ENCODE measurements around the gene CDKAL1. TPM values are rescaled to one million over a fixed set of nuclear protein-coding genes. Genes with fewer than 3 reads are reported as not detected.
A peak's percentile ranks its signal among the peaks of the same experiment; 100 is the strongest.
"Not testable (repeated sequence)": the region's sequence is repeated elsewhere in the genome, so short reads cannot be mapped to it uniquely, and the experiment has no call there.

Gene CDKAL1
- total RNA-seq, 2 experiments from 2014 or later, result 20.4 TPM

GRCh38 chr6:21085643-21086042 is 551.4 kb downstream of the CDKAL1 start:
- CTCF ChIA-PET, result no interaction called here
- intact Hi-C loops (cut with micrococcal nuclease), result no loop called here
- Mint-ChIP-seq H3K4me1 (ENCODE audit: low read depth) (no peaks in the 10 kb centered on the region), H3K27me3 (ENCODE audit: low read depth) (no peaks in the 10 kb centered on the region), H3K4me3 (no peak overlapping the region), H3K27ac (no peak overlapping the region), H3K36me3 (ENCODE audit: low read depth) (peaks cover 37% of the 10 kb centered on the region), H3K9me3 (no peaks in the 10 kb centered on the region)
- no peak for DNase-seq

GRCh38 chr6:21087188-21087587 is 552.9 kb downstream of the CDKAL1 start:
- peaks cover 36% of the 10 kb centered on the region for H3K36me3 Mint-ChIP-seq (ENCODE audit: low read depth)
- CTCF ChIA-PET, result no interaction called here
- no peaks in the 10 kb centered on the region for H3K27me3 Mint-ChIP-seq (ENCODE audit: low read depth)
- H3K4me1 Mint-ChIP-seq (ENCODE audit: low read depth), result no peaks in the 10 kb centered on the region
- no peak for DNase-seq
- H3K4me3 Mint-ChIP-seq, result no peak overlapping the region
- intact Hi-C loops (cut with micrococcal nuclease), result no loop called here
- no peaks in the 10 kb centered on the region for H3K9me3 Mint-ChIP-seq
- H3K27ac Mint-ChIP-seq, result no peak overlapping the region

GRCh38 chr6:21091411-21091810 is 557.2 kb downstream of the CDKAL1 start:
- Mint-ChIP-seq H3K27ac (no peak overlapping the region), H3K9me3 (no peaks in the 10 kb centered on the region), H3K4me3 (no peak overlapping the region), H3K4me1 (ENCODE audit: low read depth) (no peaks in the 10 kb centered on the region), H3K36me3 (ENCODE audit: low read depth) (peaks cover 26% of the 10 kb centered on the region), H3K27me3 (ENCODE audit: low read depth) (no peaks in the 10 kb centered on the region)
- intact Hi-C loops (cut with micrococcal nuclease), result no loop called here
- CTCF ChIA-PET, result no interaction called here
- DNase-seq, result no peak

- H3K27me3 Mint-ChIP-seq (ENCODE audit: low read depth); H3K4me3 Mint-ChIP-seq; CTCF ChIA-PET; intact Hi-C loops (cut with micrococcal nuclease); H3K9me3 Mint-ChIP-seq; DNase-seq; H3K27ac Mint-ChIP-seq; H3K4me1 Mint-ChIP-seq (ENCODE audit: low read depth): not testable (repeated sequence)
- peaks cover 17% of the 10 kb centered on the region for H3K36me3 Mint-ChIP-seq (ENCODE audit: low read depth)
Measured at GRCh38 chr6:21092231-21092772, 558.0 kb downstream of the CDKAL1 start.

- no peak overlapping the region for H3K27ac Mint-ChIP-seq
- intact Hi-C loops (cut with micrococcal nuclease), result no loop called here
- CTCF ChIA-PET, result no interaction called here
- H3K36me3 Mint-ChIP-seq (ENCODE audit: low read depth), result peaks cover 14% of the 10 kb centered on the region
- H3K27me3 Mint-ChIP-seq (ENCODE audit: low read depth), result no peaks in the 10 kb centered on the region
- DNase-seq, result no peak
- H3K4me1 Mint-ChIP-seq (ENCODE audit: low read depth), result peaks cover 11% of the 10 kb centered on the region
- no peaks in the 10 kb centered on the region for H3K9me3 Mint-ChIP-seq
- no peak overlapping the region for H3K4me3 Mint-ChIP-seq
Measured at GRCh38 chr6:21095462-21095861, 561.2 kb downstream of the CDKAL1 start.

GRCh38 chr6:21098134-21098533 is 563.9 kb downstream of the CDKAL1 start:
- no peak overlapping the region for H3K27ac Mint-ChIP-seq
- peaks cover 6% of the 10 kb centered on the region for H3K36me3 Mint-ChIP-seq (ENCODE audit: low read depth)
- CTCF ChIA-PET, result no interaction called here
- no peaks in the 10 kb centered on the region for H3K27me3 Mint-ChIP-seq (ENCODE audit: low read depth)
- H3K4me1 Mint-ChIP-seq (ENCODE audit: low read depth), result peaks cover 11% of the 10 kb centered on the region
- H3K9me3 Mint-ChIP-seq, result no peaks in the 10 kb centered on the region
- intact Hi-C loops (cut with micrococcal nuclease), result no loop called here
- DNase-seq, result no peak
- H3K4me3 Mint-ChIP-seq, result no peak overlapping the region

GRCh38 chr6:21098744-21099143 is 564.5 kb downstream of the CDKAL1 start:
- Mint-ChIP-seq H3K27ac (no peak overlapping the region), H3K4me3 (no peak overlapping the region)
- intact Hi-C loops (cut with micrococcal nuclease), result no loop called here

GRCh38 chr6:21099338-21100314 is 565.4 kb downstream of the CDKAL1 start:
- H3K27me3 Mint-ChIP-seq (ENCODE audit: low read depth), result no peaks in the 10 kb centered on the region
- intact Hi-C loops (cut with micrococcal nuclease), result no loop called here
- H3K27ac Mint-ChIP-seq, result no peak overlapping the region
- H3K4me1 Mint-ChIP-seq (ENCODE audit: low read depth), result peaks cover 11% of the 10 kb centered on the region
- no peaks in the 10 kb centered on the region for H3K9me3 Mint-ChIP-seq
- CTCF ChIA-PET, result no interaction called here
- H3K4me3 Mint-ChIP-seq, result no peak overlapping the region
- DNase-seq, result no peak
- H3K36me3 Mint-ChIP-seq (ENCODE audit: low read depth), result peaks cover 2% of the 10 kb centered on the region

More at GRCh38 chr6:21098744-21099143, 564.5 kb downstream of the CDKAL1 start:
- Mint-ChIP-seq H3K27me3 (ENCODE audit: low read depth) (no peaks in the 10 kb centered on the region), H3K36me3 (ENCODE audit: low read depth) (peaks cover 2% of the 10 kb centered on the region), H3K4me1 (ENCODE audit: low read depth) (peaks cover 11% of the 10 kb centered on the region), H3K9me3 (no peaks in the 10 kb centered on the region)
- DNase-seq, result no peak
- CTCF ChIA-PET, result no interaction called here

GRCh38 chr6:21100991-21101390 is 566.7 kb downstream of the CDKAL1 start:
- peaks cover 6% of the 10 kb centered on the region for H3K36me3 Mint-ChIP-seq (ENCODE audit: low read depth)
- H3K27me3 Mint-ChIP-seq (ENCODE audit: low read depth), result no peaks in the 10 kb centered on the region
- H3K4me1 Mint-ChIP-seq (ENCODE audit: low read depth), result peaks cover 11% of the 10 kb centered on the region
- CTCF ChIA-PET, result no interaction called here
- H3K27ac Mint-ChIP-seq, result no peak overlapping the region
- no peak overlapping the region for H3K4me3 Mint-ChIP-seq
- no peak for DNase-seq
- no peaks in the 10 kb centered on the region for H3K9me3 Mint-ChIP-seq
- intact Hi-C loops (cut with micrococcal nuclease), result no loop called here

- Mint-ChIP-seq H3K9me3 (no peaks in the 10 kb centered on the region), H3K27me3 (ENCODE audit: low read depth) (no peaks in the 10 kb centered on the region), H3K4me1 (ENCODE audit: low read depth) (peaks cover 11% of the 10 kb centered on the region), H3K4me3 (no peak overlapping the region), H3K36me3 (ENCODE audit: low read depth) (peaks cover 6% of the 10 kb centered on the region), H3K27ac (no peak overlapping the region)
- CTCF ChIA-PET, result no interaction called here
- intact Hi-C loops (cut with micrococcal nuclease), result no loop called here
- no peak for DNase-seq
Measured at GRCh38 chr6:21101694-21102093, 567.4 kb downstream of the CDKAL1 start.

GRCh38 chr6:21102201-21102600 is 567.9 kb downstream of the CDKAL1 start:
- H3K9me3 Mint-ChIP-seq, result no peaks in the 10 kb centered on the region
- peak; percentile 16 for DNase-seq
- H3K4me3 Mint-ChIP-seq, result no peak overlapping the region
- H3K27me3 Mint-ChIP-seq (ENCODE audit: low read depth), result no peaks in the 10 kb centered on the region
- CTCF ChIA-PET, result no interaction called here
- intact Hi-C loops (cut with micrococcal nuclease), result no loop called here
- H3K4me1 Mint-ChIP-seq (ENCODE audit: low read depth), result peaks cover 11% of the 10 kb centered on the region
- peaks cover 6% of the 10 kb centered on the region for H3K36me3 Mint-ChIP-seq (ENCODE audit: low read depth)
- H3K27ac Mint-ChIP-seq, result no peak overlapping the region

- intact Hi-C loops (cut with micrococcal nuclease), result no loop called here
- Mint-ChIP-seq H3K4me3 (no peak overlapping the region), H3K4me1 (ENCODE audit: low read depth) (peaks cover 11% of the 10 kb centered on the region), H3K27me3 (ENCODE audit: low read depth) (no peaks in the 10 kb centered on the region), H3K9me3 (no peaks in the 10 kb centered on the region), H3K27ac (no peak overlapping the region), H3K36me3 (ENCODE audit: low read depth) (peaks cover 7% of the 10 kb centered on the region)
- CTCF ChIA-PET, result no interaction called here
- no peak for DNase-seq
Measured at GRCh38 chr6:21102624-21103023, 568.4 kb downstream of the CDKAL1 start.

- intact Hi-C loops (cut with micrococcal nuclease), result no loop called here
- Mint-ChIP-seq H3K27me3 (ENCODE audit: low read depth) (no peaks in the 10 kb centered on the region), H3K9me3 (no peaks in the 10 kb centered on the region), H3K36me3 (ENCODE audit: low read depth) (peaks cover 11% of the 10 kb centered on the region), H3K27ac (no peak overlapping the region), H3K4me1 (ENCODE audit: low read depth) (peaks cover 4% of the 10 kb centered on the region), H3K4me3 (no peak overlapping the region)
- DNase-seq, result no peak
- CTCF ChIA-PET, result no interaction called here
Measured at GRCh38 chr6:21103626-21104224, 569.5 kb downstream of the CDKAL1 start.
